HG03378 (cell line): ENCODE results near the gene FOXD1.
"Not testable (repeated sequence)": the region's sequence is repeated elsewhere in the genome, so short reads cannot be mapped to it uniquely, and the experiment has no call there.

Experiments used
- ATAC-seq: cut with Tn5 transposase; IDR thresholded peaks from one replicate; pipeline ENCODE4 v1.9.1; 2021; ENCODE audit warnings: mild to moderate bottlenecking, moderate library complexity; ENCODE audit not compliant: unreplicated experiment

FOXD1 gene

DNA sequence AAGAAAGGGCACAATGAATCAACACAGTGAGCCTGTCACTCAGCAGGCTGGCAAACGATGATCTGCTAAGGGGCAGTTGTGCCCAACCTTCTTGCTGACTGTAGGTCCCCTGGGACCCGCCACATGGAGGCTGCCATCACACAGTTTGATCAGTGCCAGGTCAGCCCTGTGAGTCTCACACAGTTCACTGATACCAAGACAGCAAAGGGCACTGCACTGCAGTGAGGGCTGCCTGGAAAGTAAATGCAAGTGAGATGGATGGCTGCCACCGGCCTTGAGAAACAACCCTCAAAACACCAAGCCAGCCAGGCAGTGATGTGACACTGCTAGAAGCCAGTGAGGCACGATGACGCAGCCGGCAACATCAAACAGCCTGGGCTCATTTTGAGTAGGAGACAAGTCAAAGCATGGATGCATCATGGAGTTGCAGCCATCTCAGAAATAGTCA lies 30.3 kb downstream of the FOXD1 start:
- no peak for ATAC-seq

DNA sequence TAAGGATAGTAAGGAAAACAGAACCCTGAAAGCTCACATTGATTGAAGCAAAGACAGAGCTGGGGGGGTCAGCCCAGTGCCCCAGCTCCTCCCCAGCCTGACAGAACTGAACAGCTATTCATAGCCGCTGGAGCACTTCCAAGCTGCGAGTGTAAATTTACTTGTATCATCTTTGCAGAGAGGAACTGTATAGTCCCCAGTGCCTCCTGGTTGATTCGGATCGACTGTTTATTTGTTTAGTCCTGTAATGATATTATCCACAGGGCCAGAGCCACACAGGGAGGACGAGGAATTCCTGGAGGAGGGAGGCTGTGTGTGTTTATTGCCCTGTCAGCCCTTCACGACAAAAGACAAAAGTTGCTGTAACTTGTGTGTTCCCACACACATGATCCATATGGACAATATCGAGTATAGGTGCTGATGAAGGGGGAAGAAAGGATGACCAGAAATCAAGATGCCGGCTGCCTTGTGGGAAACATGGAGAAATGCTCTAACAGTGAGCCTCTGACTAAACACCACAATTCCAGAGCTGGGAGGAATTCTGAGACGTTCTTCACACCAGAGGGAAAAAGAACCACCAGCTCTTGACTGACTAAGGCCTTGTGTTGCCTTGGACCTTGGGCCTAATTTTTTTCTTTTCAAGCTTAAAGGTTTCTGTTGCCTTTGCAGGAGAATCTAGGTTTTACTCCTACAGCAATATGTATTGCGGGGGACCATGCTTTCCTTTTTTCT lies 31.1 kb downstream of the FOXD1 start:
- ATAC-seq, result no peak

DNA sequence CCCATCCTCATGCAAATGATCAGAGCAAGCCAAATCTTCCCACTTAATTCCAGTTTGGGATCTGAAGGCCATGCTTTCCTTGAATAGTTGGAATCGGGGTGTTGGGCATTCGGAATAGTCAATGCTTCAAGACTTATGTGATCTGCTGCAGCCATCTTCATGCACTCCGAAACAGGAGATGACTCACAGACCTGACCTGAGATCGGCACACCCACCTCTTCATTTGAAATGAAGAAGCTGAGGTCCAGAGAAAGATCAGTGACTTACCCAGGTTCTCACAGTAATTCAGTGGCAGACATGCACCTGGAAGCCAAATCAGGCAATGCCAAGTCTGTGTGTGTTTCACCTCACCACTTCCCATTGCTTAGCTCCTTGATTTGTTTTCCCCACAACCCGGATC lies 33.0 kb downstream of the FOXD1 start:
- ATAC-seq, result no peak

DNA sequence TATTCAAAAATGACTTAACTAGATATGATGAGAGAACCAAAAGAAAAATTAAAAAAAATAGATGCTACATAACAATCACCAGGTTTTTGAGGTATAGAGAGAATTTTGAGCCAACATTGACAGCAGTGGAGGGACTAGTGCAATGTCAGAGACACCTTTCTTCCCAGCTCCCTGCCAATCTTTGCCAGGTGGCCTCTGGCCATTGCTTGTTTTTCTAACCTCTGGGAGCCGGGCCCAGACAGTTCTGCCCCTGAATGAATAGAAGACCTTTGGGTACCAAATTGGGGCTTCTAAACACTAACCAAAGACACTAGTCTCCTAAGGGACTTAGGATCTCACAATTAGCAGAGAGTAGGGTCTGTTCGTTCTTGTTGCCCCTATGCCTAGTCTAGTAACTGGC lies 33.4 kb downstream of the FOXD1 start:
- no peak for ATAC-seq

DNA sequence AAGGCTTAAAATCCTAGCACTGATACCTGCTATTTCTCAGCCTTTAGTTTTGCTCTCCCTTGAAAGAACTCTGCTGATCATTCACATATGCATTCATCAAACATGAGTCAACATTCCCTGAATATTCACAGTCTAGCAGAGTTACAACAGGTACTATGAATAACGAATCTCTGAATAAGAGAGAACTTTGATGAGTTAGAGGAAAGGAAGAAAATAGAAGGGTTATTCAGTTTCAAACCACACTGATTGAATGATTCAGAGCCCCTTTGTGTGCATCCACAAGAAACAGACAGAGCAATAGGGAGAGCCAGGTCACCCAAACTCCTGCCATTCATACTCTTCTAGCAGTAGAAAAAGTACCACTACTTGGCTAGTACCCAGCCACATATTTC lies 36.0 kb downstream of the FOXD1 start:
- no peak for ATAC-seq

DNA sequence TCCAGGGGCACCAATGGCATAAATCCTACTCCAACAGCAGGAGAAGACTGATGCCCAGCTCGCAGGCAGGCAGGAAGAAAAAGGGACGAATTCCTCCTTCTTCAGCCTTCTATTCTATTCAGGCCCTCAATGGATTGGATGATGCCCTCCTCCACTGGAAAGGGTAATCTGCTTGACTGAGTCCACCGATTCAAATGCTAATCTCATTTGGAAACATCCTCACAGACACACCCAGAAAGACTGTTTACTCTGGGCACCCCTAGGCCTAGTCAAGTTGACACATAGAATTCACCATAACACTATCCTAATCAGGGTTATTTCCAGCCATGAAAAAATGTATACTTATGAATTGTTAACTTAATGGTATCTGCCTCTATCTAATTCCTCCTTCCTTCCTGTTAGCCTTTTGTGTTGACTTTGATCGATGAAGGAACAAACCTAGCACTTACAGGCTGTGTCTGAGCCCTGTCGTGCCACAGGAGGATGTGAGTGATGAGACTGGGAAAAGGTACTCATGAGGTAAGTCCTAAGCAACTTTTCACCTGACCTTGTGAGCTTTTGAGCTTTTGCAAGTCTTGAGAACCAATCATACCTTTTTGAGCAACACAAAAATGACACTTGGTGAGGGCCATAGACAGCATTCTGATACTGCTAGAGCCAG lies 36.5 kb downstream of the FOXD1 start:
- ATAC-seq, result no peak

DNA sequence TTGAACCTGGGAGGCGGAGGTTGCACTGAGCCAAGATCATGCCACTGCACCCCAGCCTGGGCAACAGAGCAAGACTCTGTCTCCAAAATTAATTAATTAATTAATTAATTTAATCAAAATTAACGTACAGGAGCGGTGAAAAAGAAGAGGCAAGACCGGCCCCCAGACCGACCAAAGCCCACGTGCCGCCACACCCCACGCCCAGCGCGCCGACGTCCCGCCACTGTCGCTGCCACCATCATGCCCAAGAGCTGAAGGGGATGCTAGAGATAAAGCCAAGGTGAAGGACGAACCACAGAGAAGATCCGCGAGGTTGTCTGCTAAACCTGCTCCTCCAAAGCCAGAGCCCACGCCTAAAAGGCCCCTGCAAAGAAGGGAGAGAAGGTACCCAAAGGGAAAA lies 38.6 kb downstream of the FOXD1 start:
- ATAC-seq, result not testable (repeated sequence)

DNA sequence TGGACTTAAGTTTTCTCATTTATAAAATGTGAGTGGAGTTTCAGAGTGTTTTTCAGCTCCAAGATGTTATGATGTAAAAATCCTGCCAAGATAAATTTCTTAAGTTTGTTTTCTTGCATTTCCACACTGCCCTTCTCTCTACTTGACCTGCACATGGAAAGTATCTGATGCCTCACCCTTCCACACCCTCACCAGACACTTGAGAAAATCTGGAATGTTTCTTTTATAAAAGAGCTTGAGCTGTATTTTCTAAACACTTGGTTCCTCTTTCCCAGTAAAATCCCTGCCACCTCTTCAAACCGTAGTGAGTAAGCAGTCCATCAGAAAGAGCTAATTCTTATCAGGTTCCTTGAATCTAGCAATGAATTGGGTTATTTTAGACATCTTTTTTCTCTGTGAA lies 42.9 kb downstream of the FOXD1 start:
- ATAC-seq, result no peak

DNA sequence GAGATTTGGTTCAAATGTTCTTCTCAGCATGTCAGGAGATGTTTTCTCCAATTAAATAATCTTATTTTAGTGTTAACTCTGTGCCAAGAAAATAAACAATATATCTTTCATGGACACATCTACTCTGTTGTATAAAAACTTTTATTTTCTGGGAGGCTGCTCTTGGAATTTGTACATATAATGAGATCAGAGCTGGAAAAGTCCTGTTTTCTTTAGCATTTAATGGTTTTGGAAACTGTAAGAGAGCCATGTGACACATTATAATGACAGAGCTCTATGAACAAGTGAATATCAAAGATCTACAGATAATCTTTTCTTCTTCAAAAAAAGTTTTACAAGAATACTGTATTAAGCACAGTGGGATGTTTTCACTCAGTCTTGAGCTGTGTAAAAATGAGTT lies 48.8 kb downstream of the FOXD1 start:
- ATAC-seq, result no peak
